ENCODE results near the gene TRMT5.

The TRMT5 gene

DNA sequence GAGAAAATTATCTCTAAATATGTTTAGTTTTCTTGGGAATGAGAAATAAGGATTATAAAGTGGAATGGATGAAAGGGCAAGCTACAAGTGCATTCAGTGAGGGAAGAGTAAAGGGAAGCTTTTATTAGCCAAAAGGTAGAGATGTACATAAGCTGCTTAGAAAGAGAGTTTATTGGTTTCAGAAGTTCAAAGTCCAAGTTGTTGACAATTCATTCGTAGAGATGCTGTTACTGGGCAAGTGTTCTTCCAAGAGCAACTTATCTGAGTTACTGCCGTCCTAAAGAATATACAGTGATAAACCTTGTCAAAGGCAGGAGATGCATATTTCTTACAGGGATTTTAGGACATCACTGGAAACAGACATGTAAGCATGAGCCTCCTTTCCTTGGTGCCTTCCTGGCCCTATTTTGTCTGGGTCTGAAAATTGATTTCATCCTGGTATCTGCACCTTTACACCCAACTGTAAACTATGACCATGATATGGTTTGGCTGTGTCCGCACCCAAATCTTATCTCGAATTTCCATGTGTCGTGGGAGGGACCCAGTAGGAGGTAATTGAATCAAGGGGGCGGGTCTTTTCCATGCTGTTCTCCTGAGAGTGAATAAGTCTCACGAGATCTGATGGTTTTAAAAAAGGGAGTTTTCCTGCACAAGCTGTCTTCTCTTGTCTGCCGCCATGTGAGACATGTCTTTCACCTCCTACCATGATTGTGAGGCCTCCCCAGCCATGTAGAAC is 46.8 kb downstream of the TRMT5 start:
- H3K4me3 ChIP-seq (ENCODE audit: low read depth, low read length): no peak overlapping the region
- H3K9me3 ChIP-seq (ENCODE audit: control insufficient read depth, insufficient read depth, low read depth, low read length): 0 out of 2 replicates have a peak, but pooled peaks cover 3% of the 10 kb centered on the region
- no peaks in the 10 kb centered on the region for H3K36me3 ChIP-seq (ENCODE audit: control insufficient read depth, insufficient read depth, low read length)
- no peak overlapping the region for H3K27ac ChIP-seq (ENCODE audit: low read depth, low read length)
- H3K4me1 ChIP-seq (ENCODE audit: control insufficient read depth, insufficient read depth, low read length): peaks cover 4% of the 10 kb centered on the region
- no peaks in the 10 kb centered on the region for H3K27me3 ChIP-seq (ENCODE audit: control insufficient read depth, insufficient read depth, low read length)
- no peak overlapping the region for H3K9ac ChIP-seq (ENCODE audit: low read length)

DNA sequence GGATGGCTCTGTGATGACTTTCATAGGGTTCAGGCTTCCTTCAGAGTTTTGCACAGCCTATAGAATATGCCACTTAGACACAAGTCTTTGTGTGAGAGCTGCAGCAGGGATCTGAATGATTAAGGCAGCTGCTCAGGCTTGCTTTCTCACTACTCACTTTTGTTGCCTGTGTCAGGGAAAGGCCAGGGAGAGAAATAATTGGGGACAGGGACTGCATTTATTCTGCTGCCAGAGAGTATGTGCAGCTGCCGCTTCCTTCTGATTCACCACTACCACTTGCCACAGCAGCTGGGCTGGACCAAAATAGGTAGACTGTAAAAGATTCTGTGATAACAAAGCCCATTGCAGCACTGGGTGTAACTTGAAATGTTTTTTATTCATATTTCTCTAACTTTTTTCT is 49.7 kb downstream of the TRMT5 start:
- Histone ChIP-seq H3K27me3 (ENCODE audit: control insufficient read depth, insufficient read depth, low read length) (no peaks in the 10 kb centered on the region), H3K9me3 (ENCODE audit: control insufficient read depth, insufficient read depth, low read depth, low read length) (0 out of 2 replicates have a peak, but pooled peaks cover 3% of the 10 kb centered on the region), H3K27ac (ENCODE audit: low read depth, low read length) (no peak overlapping the region), H3K9ac (ENCODE audit: low read length) (no peak overlapping the region), H3K4me1 (ENCODE audit: control insufficient read depth, insufficient read depth, low read length) (peaks cover 4% of the 10 kb centered on the region), H3K4me3 (ENCODE audit: low read depth, low read length) (no peak overlapping the region), H3K36me3 (ENCODE audit: control insufficient read depth, insufficient read depth, low read length) (no peaks in the 10 kb centered on the region)

- Histone ChIP-seq H3K9ac (ENCODE audit: low read length) (no peak overlapping the region), H3K4me1 (ENCODE audit: control insufficient read depth, insufficient read depth, low read length) (no peaks in the 10 kb centered on the region)
Observed at GRCh38 chr14:60926002-60926401, 54.9 kb downstream of the TRMT5 start.

DNA sequence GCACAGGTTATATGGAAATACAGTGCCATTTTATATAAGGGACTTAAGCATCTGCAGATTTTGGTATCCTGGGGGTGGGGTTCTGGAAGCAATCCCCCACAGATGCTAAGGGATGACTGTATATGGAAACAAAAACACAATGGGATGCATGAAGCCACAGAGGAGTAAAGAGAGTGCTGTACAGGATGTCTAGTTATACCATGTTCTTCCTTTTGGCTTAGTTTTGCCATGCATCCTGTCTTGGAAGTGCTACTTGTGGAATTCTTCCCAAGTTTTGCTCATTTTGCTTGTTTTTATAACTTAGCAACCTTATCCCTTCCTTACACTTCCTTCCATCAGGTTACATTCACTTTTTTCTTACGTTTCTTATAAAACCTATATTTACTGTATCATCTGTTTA is 55.6 kb downstream of the TRMT5 start:
- Histone ChIP-seq H3K4me3 (ENCODE audit: low read depth, low read length) (no peak overlapping the region), H3K9ac (ENCODE audit: low read length) (no peak overlapping the region), H3K27ac (ENCODE audit: low read depth, low read length) (no peak overlapping the region), H3K36me3 (ENCODE audit: control insufficient read depth, insufficient read depth, low read length) (no peaks in the 10 kb centered on the region), H3K9me3 (ENCODE audit: control insufficient read depth, insufficient read depth, low read depth, low read length) (no peaks in the 10 kb centered on the region), H3K4me1 (ENCODE audit: control insufficient read depth, insufficient read depth, low read length) (no peaks in the 10 kb centered on the region), H3K27me3 (ENCODE audit: control insufficient read depth, insufficient read depth, low read length) (no peaks in the 10 kb centered on the region)

More at GRCh38 chr14:60926002-60926401, 54.9 kb downstream of the TRMT5 start:
- Histone ChIP-seq H3K4me3 (ENCODE audit: low read depth, low read length) (no peak overlapping the region), H3K36me3 (ENCODE audit: control insufficient read depth, insufficient read depth, low read length) (no peaks in the 10 kb centered on the region), H3K9me3 (ENCODE audit: control insufficient read depth, insufficient read depth, low read depth, low read length) (no peaks in the 10 kb centered on the region), H3K27ac (ENCODE audit: low read depth, low read length) (no peak overlapping the region), H3K27me3 (ENCODE audit: control insufficient read depth, insufficient read depth, low read length) (no peaks in the 10 kb centered on the region)

- no peaks in the 10 kb centered on the region for H3K36me3 ChIP-seq (ENCODE audit: control insufficient read depth, insufficient read depth, low read length)
- no peaks in the 10 kb centered on the region for H3K4me1 ChIP-seq (ENCODE audit: control insufficient read depth, insufficient read depth, low read length)
- H3K9me3 ChIP-seq (ENCODE audit: control insufficient read depth, insufficient read depth, low read depth, low read length): no peaks in the 10 kb centered on the region
- no peak overlapping the region for H3K4me3 ChIP-seq (ENCODE audit: low read depth, low read length)
- H3K27ac ChIP-seq (ENCODE audit: low read depth, low read length): no peak overlapping the region
- no peak overlapping the region for H3K9ac ChIP-seq (ENCODE audit: low read length)
- no peaks in the 10 kb centered on the region for H3K27me3 ChIP-seq (ENCODE audit: control insufficient read depth, insufficient read depth, low read length)
Observed at GRCh38 chr14:60922050-60922449, 58.8 kb downstream of the TRMT5 start.

All from HUES6 (cell line).